Measurements from ENCODE around the gene FOXS1. TPM values are rescaled to one million over a fixed set of nuclear protein-coding genes. Genes with fewer than 3 reads are reported as not detected.

FOXS1 gene
- total and polyA plus RNA-seq, 10 of the 15 experiments (the other 5 are each of a cell fraction or from before 2014, with no cell fraction given) = not detected

GRCh38 chr20:31859998-31860380, 14.6 kb upstream of the FOXS1 start (continued):
- TF ChIP-seq, protein P1, sequence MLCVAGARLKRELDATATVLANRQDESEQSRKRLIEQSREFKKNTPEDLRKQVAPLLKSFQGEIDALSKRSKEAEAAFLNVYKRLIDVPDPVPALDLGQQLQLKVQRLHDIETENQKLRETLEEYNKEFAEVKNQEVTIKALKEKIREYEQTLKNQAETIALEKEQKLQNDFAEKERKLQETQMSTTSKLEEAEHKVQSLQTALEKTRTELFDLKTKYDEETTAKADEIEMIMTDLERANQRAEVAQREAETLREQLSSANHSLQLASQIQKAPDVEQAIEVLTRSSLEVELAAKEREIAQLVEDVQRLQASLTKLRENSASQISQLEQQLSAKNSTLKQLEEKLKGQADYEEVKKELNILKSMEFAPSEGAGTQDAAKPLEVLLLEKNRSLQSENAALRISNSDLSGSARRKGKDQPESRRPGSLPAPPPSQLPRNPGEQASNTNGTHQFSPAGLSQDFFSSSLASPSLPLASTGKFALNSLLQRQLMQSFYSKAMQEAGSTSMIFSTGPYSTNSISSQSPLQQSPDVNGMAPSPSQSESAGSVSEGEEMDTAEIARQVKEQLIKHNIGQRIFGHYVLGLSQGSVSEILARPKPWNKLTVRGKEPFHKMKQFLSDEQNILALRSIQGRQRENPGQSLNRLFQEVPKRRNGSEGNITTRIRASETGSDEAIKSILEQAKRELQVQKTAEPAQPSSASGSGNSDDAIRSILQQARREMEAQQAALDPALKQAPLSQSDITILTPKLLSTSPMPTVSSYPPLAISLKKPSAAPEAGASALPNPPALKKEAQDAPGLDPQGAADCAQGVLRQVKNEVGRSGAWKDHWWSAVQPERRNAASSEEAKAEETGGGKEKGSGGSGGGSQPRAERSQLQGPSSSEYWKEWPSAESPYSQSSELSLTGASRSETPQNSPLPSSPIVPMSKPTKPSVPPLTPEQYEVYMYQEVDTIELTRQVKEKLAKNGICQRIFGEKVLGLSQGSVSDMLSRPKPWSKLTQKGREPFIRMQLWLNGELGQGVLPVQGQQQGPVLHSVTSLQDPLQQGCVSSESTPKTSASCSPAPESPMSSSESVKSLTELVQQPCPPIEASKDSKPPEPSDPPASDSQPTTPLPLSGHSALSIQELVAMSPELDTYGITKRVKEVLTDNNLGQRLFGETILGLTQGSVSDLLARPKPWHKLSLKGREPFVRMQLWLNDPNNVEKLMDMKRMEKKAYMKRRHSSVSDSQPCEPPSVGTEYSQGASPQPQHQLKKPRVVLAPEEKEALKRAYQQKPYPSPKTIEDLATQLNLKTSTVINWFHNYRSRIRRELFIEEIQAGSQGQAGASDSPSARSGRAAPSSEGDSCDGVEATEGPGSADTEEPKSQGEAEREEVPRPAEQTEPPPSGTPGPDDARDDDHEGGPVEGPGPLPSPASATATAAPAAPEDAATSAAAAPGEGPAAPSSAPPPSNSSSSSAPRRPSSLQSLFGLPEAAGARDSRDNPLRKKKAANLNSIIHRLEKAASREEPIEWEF (IDR thresholded peaks at IDR 0.05; ENCODE audit: insufficient replicate concordance, low read depth, low read length) = no peak

GRCh38 chr20:31859266-31859997, 14.0 kb upstream of the FOXS1 start:
- Histone ChIP-seq H4K20me1 (ENCODE audit: control insufficient read depth, insufficient read depth) (no peaks in the 10 kb centered on the region), H3K79me2 (ENCODE audit: control insufficient read depth, insufficient read depth, low read length) (no peaks in the 10 kb centered on the region), H2AFZ (ENCODE audit: control insufficient read depth, low read depth, low read length) (no peak overlapping the region), H3K36me3 (ENCODE audit: control insufficient read depth in 2 of 2, insufficient read depth in 2 of 2, low read length in 1 of 2) (no peaks in the 10 kb centered on the region), H3K4me3 (no peak overlapping the region), H3K27ac (ENCODE audit: control insufficient read depth, insufficient read depth) (no peak overlapping the region), H3K4me2 (ENCODE audit: control insufficient read depth, insufficient read depth) (no peak overlapping the region), H3K9ac (ENCODE audit: control insufficient read depth, insufficient read depth, low read length) (no peak overlapping the region), H3K27me3 (replicated peaks in 1 of 2; ENCODE audit: control insufficient read depth in 2 of 2, insufficient read depth in 2 of 2, low read length in 1 of 2) (peaks cover 0 to 9% of the 10 kb centered on the region in 2 experiments; a peak in 1 of 4 replicates), H3K4me1 (ENCODE audit: control insufficient read depth, insufficient read depth, low read length) (peaks cover 10% of the 10 kb centered on the region), H3K9me3 (replicated peaks; ENCODE audit: control insufficient read depth, insufficient read depth, low read length) (no peaks in the 10 kb centered on the region)
- SMC1A ChIA-PET (ENCODE audit: uncharacterized antibody, unreplicated experiment) = interaction anchor here (0.6 to 3.0 kb wide), 7 partner anchors 9 to 426 kb away, joined by 3 to 27 read pairs (median 6); partner anchors contain the start of gene PDRG1
- RAD21 ChIA-PET (ENCODE audit: unreplicated experiment) = interaction anchor here (1.0 to 1.5 kb wide), 5 partner anchors 9 to 93 kb away, joined by 3 to 15 read pairs (median 6); partner anchors contain the start of gene PDRG1
- in situ Hi-C loops (cut with MboI) (loop anchor here (5.0 to 10.0 kb wide), 2 partner anchors 93 to 235 kb away; partner anchors contain the start of gene PDRG1), intact Hi-C loops (cut with micrococcal nuclease; ENCODE audit: unreplicated experiment) (no loop called here)
- POLR2A ChIA-PET = interaction anchor here (0.6 to 1.4 kb wide), 4 partner anchors 8 to 234 kb away, joined by 3 to 6 read pairs (median 4); partner anchors contain the start of genes DUSP15, PDRG1 and TTLL9
- FAIRE-seq (no peak), ATAC-seq (no peak), DNase-seq (ENCODE audit: low read depth, low spot score) (no peak)
- no peak for TF ChIP-seq CEBPZ (IDR thresholded peaks at IDR 0.05; ENCODE audit: low read depth, low read length)
- TF ChIP-seq SMAD5 (IDR thresholded peaks at IDR 0.05; ENCODE audit: low read depth) = no peak
- no peak for TF ChIP-seq CREM (IDR thresholded peaks at IDR 0.05; ENCODE audit: low read depth)
- no peak for TF ChIP-seq RAD51 (IDR thresholded peaks at IDR 0.05)
- WGBS (ENCODE audit: insufficient coverage, insufficient replicate concordance, low lambda C conversion rate, missing lambda C conversion rate) = 62% methylated on average over 5 of the region's 5 CpGs
- CTCF ChIA-PET = interaction anchor here (0.6 to 13.1 kb wide), 12 partner anchors 8 to 197 kb away, joined by 3 to 307 read pairs (median 3); partner anchors contain the start of gene PDRG1
- no TSS peak for BruUV-seq (replicated peaks)

Measured in GM12878 (cell line).